B cell (primary cell): ENCODE data around the gene PPP2R2C. TPM values are rescaled to one million over a fixed set of nuclear protein-coding genes. Genes with fewer than 3 reads are reported as not detected.

ENCODE experiments used
- ATAC-seq: fragments of 200-7000 bp; cut with Tn5 transposase; one replicate; pipeline ENCODE4 v1.10.0; 2021; ENCODE audit warnings: low read depth, mild to moderate bottlenecking, moderate number of reproducible peaks, moderate library complexity
- CTCF ChIA-PET: fragments of 350-600 bp; sonication (Branson Sonifier 250); formaldehyde crosslinking; loops from one replicate; lab custom pipeline; 2021; ENCODE audit warnings: antibody characterized with exemption, inconsistent platforms; lab: Charles Lee
- POLR2A ChIA-PET: fragments of 350-600 bp; sonication (Branson Sonifier 250); formaldehyde crosslinking; loops from one replicate; lab custom pipeline; 2021; ENCODE audit warnings: antibody characterized with exemption; lab: Charles Lee
- DNase-seq: peaks from one replicate; pipeline ENCODE4 v3.0.0; 2013
- H2AFZ ChIP-seq: 2 replicates; pipeline ENCODE4 v1.6.1; 2012; ENCODE audit warnings: mild to moderate bottlenecking, low read depth, low read length; ENCODE audit not compliant: insufficient read depth, poor library complexity, severe bottlenecking
- H3K27ac ChIP-seq, 2 donors: 1 replicate in 1 of 2; 2 replicates in 1 of 2; pipeline ENCODE4 v1.5.1; 2012 to 2013; ENCODE audit warnings: low read length in 2 of 2, mild to moderate bottlenecking in 2 of 2, moderate library complexity in 1 of 2
- H3K27me3 ChIP-seq, 4 experiments: fragments of 200-600 bp in 1 of 4; sonication (generic) in 1 of 4; replicated peaks in 1 of 4; 1 replicate in 2 of 4; 2 replicates in 2 of 4; pipeline versions ENCODE4 v1.6.1 to v1.7.0; 2013 to 2016; ENCODE audit warnings: low read length in 3 of 4, mild to moderate bottlenecking in 2 of 4, mixed read lengths in 1 of 4, moderate library complexity in 1 of 4; ENCODE audit not compliant: insufficient read depth in 4 of 4, control insufficient read depth in 3 of 4; ENCODE audit errors: control extremely low read depth in 1 of 4
- H3K36me3 ChIP-seq, 2 experiments: replicated peaks in 1 of 2; 1 replicate in 1 of 2; 2 replicates in 1 of 2; pipeline versions ENCODE4 v1.6.1 to v1.7.1; 2013; ENCODE audit warnings: low read length in 1 of 2; ENCODE audit not compliant: insufficient read depth in 2 of 2, control insufficient read depth in 1 of 2; ENCODE audit errors: control extremely low read depth in 1 of 2, extremely low read depth in 1 of 2
- H3K4me1 ChIP-seq, 2 donors: fragments of 200-600 bp in 1 of 2; sonication (generic) in 1 of 2; 1 replicate in 1 of 2; 2 replicates in 1 of 2; pipeline versions ENCODE4 v1.5.1 to v1.6.1; 2013 to 2017; ENCODE audit warnings: low read length in 2 of 2; ENCODE audit not compliant: control insufficient read depth in 2 of 2, insufficient read depth in 2 of 2
- H3K4me2 ChIP-seq: replicated peaks from 2 replicates; pipeline ENCODE3; 2012; ENCODE audit warnings: mild to moderate bottlenecking, low read depth, low read length; ENCODE audit not compliant: poor library complexity, severe bottlenecking
- H3K4me3 ChIP-seq, 5 experiments: fragments of 200-600 bp in 1 of 5; sonication (generic) in 1 of 5; 1 replicate in 3 of 5; 2 replicates in 2 of 5; pipeline versions ENCODE4 v1.5.1 to v1.7.0; 2011 to 2016; ENCODE audit warnings: low read length in 4 of 5, mild to moderate bottlenecking in 4 of 5, low read depth in 2 of 5, control low read depth in 1 of 5, moderate library complexity in 1 of 5; ENCODE audit not compliant: insufficient read depth in 1 of 5; ENCODE audit errors: control extremely low read depth in 1 of 5, extremely low read depth in 1 of 5
- H3K79me2 ChIP-seq: fragments of 200-600 bp; sonication (generic); one replicate; pipeline ENCODE4 v1.6.0; 2016; ENCODE audit warnings: low read length; ENCODE audit not compliant: control insufficient read depth, insufficient read depth
- H3K9ac ChIP-seq: fragments of 200-600 bp; sonication (generic); 2 replicates; pipeline ENCODE4 v1.6.1; 2017; ENCODE audit warnings: mild to moderate bottlenecking, low read length, moderate library complexity
- H3K9me3 ChIP-seq, 3 donors: one replicate each; pipeline versions ENCODE4 v1.6.1 to v1.7.1; 2013; ENCODE audit warnings: low read length in 2 of 3; ENCODE audit not compliant: control insufficient read depth in 2 of 3, insufficient read depth in 1 of 3; ENCODE audit errors: control extremely low read depth in 1 of 3
- H4K20me1 ChIP-seq: 2 replicates; pipeline ENCODE4 v1.6.0; 2012; ENCODE audit warnings: mild to moderate bottlenecking, low read length; ENCODE audit not compliant: insufficient read depth, control insufficient read depth, poor library complexity, severe bottlenecking
- H3K27ac Mint-ChIP-seq: one replicate; pipeline ENCODE4 v1.8.0; 2021; ENCODE audit warnings: mixed read lengths
- H3K27me3 Mint-ChIP-seq: one replicate; pipeline ENCODE4 v1.8.0; 2021; ENCODE audit warnings: mixed read lengths
- H3K4me1 Mint-ChIP-seq: one replicate; pipeline ENCODE4 v1.8.0; 2021; ENCODE audit warnings: mixed read lengths
- H3K4me3 Mint-ChIP-seq: one replicate; pipeline ENCODE4 v1.8.0; 2021; ENCODE audit warnings: mixed read lengths
- H3K9me3 Mint-ChIP-seq: one replicate; pipeline ENCODE4 v1.8.0; 2022; ENCODE audit warnings: mixed read lengths; ENCODE audit not compliant: insufficient read depth
- EZH2 ChIP-seq: IDR thresholded peaks from 2 replicates; pipeline ENCODE4 v1.6.1; 2012; ENCODE audit warnings: borderline replicate concordance, low read depth, mild to moderate bottlenecking, moderate library complexity, low read length; ENCODE audit not compliant: insufficient read depth, poor library complexity, severe bottlenecking
- WGBS: methylation state at CpG from one replicate; pipeline ENCODE4 v1.1.5; 2013; ENCODE audit warnings: missing lambda C conversion rate; ENCODE audit not compliant: insufficient coverage; 5-methylcytosine and 5-hydroxymethylcytosine counted together
- intact Hi-C: fragments of 100-400 bp; cut with micrococcal nuclease; formaldehyde crosslinking; loops from one replicate; pipeline ENCODE4 v1.10.0; 2022
- polyA plus RNA-seq: library from polyadenylated mRNA; depleted of rRNA; stranded (reverse); fragments of >200 nt; gene quantifications from 2 replicates; pipeline ENCODE4 v1.2.3, GENCODE V29; 2012
- total RNA-seq, 2 donors: library from RNA; stranded (reverse); fragments of 120-200 nt in 1 of 2; gene quantifications; 1 replicate in 1 of 2; 2 replicates in 1 of 2; pipeline versions ENCODE4 v1.2.3 to v1.2.4, GENCODE V29; 2013 to 2022
- TF ChIP-seq, protein P1 (sequence below): fragments of 200-600 bp; IDR thresholded peaks from one replicate; pipeline ENCODE4 v1.8.0; 2022; ENCODE audit warnings: antibody characterized with exemption, mild to moderate bottlenecking

The PPP2R2C gene
- total and polyA plus RNA-seq, 2 donors (not counting 1 experiment from before 2014, with no cell fraction given): not detected

DNA sequence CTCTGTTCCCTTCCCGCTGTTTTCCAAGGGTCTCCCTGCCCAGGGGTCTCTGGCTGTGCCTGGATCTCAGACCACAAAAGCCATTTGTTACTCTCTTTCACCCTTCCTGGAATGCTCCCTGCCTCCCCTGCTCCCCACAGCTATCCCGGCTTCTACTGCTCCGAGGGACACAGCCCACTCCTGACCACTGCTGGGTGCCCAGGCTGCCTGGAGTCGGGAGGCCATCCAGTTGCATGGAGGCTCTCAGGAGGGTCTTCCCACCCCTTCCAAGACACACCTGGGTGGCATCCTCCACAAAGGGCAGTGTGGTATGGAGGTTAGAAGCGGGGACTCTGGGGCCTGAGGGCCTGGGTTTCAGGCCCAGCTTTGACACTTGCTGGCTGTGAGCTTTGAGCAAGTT lies 101.1 kb downstream of the PPP2R2C start:
- 65% methylated on average over 4 of the region's 5 CpGs for WGBS
- Mint-ChIP-seq H3K9me3 (no peaks in the 10 kb centered on the region), H3K27ac (no peak overlapping the region), H3K27me3 (peaks cover 11% of the 10 kb centered on the region), H3K4me1 (no peaks in the 10 kb centered on the region), H3K4me3 (no peak overlapping the region)
- H3K9ac ChIP-seq: no peak overlapping the region
- H3K9me3 ChIP-seq: peaks cover 0 to 14% (median 0%) of the 10 kb centered on the region in 3 donors
- no peak overlapping the region for H2AFZ ChIP-seq
- TF ChIP-seq, protein P1, sequence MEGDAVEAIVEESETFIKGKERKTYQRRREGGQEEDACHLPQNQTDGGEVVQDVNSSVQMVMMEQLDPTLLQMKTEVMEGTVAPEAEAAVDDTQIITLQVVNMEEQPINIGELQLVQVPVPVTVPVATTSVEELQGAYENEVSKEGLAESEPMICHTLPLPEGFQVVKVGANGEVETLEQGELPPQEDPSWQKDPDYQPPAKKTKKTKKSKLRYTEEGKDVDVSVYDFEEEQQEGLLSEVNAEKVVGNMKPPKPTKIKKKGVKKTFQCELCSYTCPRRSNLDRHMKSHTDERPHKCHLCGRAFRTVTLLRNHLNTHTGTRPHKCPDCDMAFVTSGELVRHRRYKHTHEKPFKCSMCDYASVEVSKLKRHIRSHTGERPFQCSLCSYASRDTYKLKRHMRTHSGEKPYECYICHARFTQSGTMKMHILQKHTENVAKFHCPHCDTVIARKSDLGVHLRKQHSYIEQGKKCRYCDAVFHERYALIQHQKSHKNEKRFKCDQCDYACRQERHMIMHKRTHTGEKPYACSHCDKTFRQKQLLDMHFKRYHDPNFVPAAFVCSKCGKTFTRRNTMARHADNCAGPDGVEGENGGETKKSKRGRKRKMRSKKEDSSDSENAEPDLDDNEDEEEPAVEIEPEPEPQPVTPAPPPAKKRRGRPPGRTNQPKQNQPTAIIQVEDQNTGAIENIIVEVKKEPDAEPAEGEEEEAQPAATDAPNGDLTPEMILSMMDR: no peak
- TF ChIP-seq EZH2: no peak
- ATAC-seq (no peak), DNase-seq (no peak)
- no peaks in the 10 kb centered on the region for H4K20me1 ChIP-seq
- no peaks in the 10 kb centered on the region for H3K4me1 ChIP-seq
- H3K4me2 ChIP-seq: no peak overlapping the region
- ChIA-PET CTCF (no interaction called here), POLR2A (no interaction called here)
- H3K27ac ChIP-seq: no peak overlapping the region
- intact Hi-C loops: no loop called here
- H3K27me3 ChIP-seq: peaks cover 0 to 2% (median 0%) of the 10 kb centered on the region in 4 experiments
- H3K79me2 ChIP-seq: no peaks in the 10 kb centered on the region
- H3K4me3 ChIP-seq: no peak overlapping the region
- H3K36me3 ChIP-seq: no peaks in the 10 kb centered on the region

DNA sequence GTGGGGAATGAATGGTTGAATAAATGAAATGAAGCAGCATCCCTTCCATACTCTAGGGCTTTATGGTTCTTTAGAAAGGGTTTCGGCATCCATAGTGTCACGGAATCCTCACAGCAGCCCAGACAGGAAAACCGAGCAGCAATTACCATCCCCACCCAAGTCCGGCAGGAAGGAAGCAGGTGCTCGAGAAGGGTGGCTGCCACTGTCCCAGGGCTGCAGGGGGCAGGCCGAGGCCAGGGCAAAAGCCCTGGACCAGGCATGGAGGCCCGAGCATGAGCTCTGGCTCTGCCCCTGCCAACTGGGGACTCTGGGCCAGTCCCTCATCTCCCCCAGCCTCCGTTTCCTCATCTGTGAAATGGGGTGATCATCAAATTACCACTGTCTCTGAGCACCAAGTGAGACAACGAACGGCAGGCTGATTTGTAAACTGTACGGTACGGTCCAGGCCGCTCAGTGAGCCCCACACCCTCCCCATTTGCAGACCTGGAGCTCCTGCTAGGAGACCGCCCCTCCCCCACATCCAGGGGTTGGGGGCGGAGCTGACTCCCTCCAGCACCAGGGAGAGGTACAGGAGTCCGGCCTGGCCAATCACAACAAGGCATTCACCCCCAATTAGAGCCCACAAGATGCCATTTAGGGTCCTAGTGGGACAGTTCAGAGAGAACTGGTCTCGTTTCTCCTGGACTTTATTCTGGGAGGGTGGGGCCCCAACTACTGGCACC lies 102.3 kb downstream of the PPP2R2C start:
- DNase-seq: no peak
- Mint-ChIP-seq H3K4me3 (no peak overlapping the region), H3K4me1 (no peaks in the 10 kb centered on the region), H3K27me3 (peaks cover 8% of the 10 kb centered on the region), H3K9me3 (no peaks in the 10 kb centered on the region), H3K27ac (no peak overlapping the region)
- TF ChIP-seq EZH2: no peak
- TF ChIP-seq, protein P1: no peak
- H3K9ac ChIP-seq: no peak overlapping the region
- no peak overlapping the region for H3K4me2 ChIP-seq
- WGBS: 57% methylated on average over 13 of the region's 17 CpGs
- H3K79me2 ChIP-seq: no peaks in the 10 kb centered on the region
- peaks cover 0 to 14% (median 0%) of the 10 kb centered on the region in 3 donors for H3K9me3 ChIP-seq
- H3K4me3 ChIP-seq: no peak overlapping the region
- H2AFZ ChIP-seq: no peak overlapping the region
- H3K27me3 ChIP-seq: peaks cover 0 to 2% (median 0%) of the 10 kb centered on the region in 4 experiments
- no peaks in the 10 kb centered on the region for H4K20me1 ChIP-seq
- H3K36me3 ChIP-seq: no peaks in the 10 kb centered on the region
- POLR2A ChIA-PET: no interaction called here
- intact Hi-C loops: no loop called here
- ATAC-seq: no peak
- H3K4me1 ChIP-seq: no peaks in the 10 kb centered on the region
- H3K27ac ChIP-seq: no peak overlapping the region
- CTCF ChIA-PET: no interaction called here
